Astrocyte of the hippocampus (primary cell): ENCODE results near the gene ZNG1E.
"Not testable (repeated sequence)": the region's sequence is repeated elsewhere in the genome, so short reads cannot be mapped to it uniquely, and the experiment has no call there.

Experiments used
- DNase-seq: peaks from one replicate; pipeline ENCODE4 v3.0.0; 2011; ENCODE audit warnings: low read depth, low spot score

The ZNG1E gene

GRCh38 chr9:65675589-65676021 lies at the start of gene ZNG1E:
TSS of gene ZNG1E (plus strand) at chr9:65675928. CDS start at chr9:65675977, 49 bp downstream.
- DNase-seq: peak; percentile 53

- not testable (repeated sequence) for DNase-seq
These were observed 2.1 kb upstream of the ZNG1E start for GRCh38 chr9:65673579-65673978.

DNA sequence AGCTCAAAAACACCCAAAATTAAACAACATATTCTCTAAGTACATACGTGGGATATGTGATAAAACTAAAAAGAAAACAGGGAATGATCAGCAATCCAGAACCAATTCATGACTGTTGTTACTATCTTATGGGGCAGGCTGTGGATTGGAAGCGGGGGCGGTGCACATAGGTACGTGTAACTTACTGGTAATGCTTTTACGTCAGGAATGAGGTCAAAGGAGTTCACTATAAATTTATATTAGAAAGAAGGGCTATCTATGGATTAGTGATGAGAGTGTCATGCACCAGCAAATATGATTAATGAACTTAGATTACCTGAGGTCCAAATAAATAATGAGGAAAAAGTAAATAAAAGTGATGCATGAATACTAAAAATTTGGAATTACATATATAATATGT lies 710 bp upstream of the ZNG1E start:
- DNase-seq: not testable (repeated sequence)

DNA sequence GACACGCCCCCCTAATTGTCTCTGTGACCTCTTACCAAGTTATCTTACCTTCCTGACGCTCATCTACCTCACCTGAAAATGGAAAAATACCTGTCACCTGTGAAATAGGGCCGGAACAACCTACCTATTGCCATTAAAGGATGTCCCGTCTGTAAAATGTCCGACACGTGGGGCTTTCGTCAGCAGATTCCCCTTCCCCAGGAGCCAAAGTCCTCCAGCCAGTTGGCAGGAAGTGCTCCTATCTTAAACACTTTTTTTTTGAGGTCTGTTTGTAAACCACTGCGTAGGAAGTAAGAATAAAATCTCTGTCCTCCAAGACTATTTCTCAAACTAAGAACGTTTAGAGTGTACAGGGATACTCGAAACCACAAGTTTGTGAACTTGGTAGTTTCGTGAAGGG lies 661 bp downstream of the ZNG1E start:
- not testable (repeated sequence) for DNase-seq

DNA sequence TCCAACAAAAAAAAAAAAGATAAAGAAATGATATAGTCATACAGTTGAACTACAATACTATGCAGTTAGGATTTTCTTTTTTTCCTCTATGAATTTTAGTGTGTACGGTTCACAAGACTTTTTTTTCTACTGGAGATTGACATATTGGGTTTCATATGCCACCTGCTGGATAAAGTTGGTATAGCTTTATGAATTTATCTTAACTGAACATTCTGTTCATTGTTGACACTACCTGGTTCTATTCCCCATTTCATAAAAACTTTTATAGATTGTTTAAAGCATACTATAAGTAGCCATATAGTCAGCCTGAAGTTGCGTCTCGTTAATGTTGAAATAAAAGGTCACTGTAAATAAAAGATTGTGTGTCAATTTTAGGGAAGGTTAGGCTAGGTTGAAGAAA lies 2.8 kb downstream of the ZNG1E start:
- not testable (repeated sequence) for DNase-seq

GRCh38 chr9:65703550-65703949 lies 27.8 kb downstream of the ZNG1E start:
- DNase-seq: peak; percentile 4

DNA sequence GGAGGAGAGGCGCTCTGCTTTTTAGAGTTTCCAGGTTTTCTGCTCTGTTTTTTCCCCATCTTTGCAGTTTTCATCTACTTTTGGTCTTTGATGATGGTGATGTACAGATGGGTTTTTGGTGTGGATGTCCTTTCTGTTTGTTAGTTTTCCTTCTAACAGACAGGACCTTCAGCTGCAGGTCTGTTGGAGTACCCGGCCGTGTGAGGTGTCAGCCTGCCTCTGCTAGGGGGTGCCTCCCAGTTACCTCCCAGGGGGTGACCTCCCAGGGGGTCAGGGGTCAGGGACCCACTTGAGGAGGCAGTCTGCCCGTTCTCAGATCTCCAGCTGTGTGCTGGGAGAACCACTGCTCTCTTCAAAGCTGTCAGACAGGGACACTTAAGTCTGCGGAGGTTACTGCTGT lies 38.7 kb downstream of the ZNG1E start:
- DNase-seq: not testable (repeated sequence)

GRCh38 chr9:65737096-65737564 lies 61.4 kb downstream of the ZNG1E start, which contains the start of gene FOXD4L4:
TSS of gene FOXD4L4 (plus strand) at chr9:65737146. CDS start at chr9:65737146, 0 bp downstream.
- not testable (repeated sequence) for DNase-seq

DNA sequence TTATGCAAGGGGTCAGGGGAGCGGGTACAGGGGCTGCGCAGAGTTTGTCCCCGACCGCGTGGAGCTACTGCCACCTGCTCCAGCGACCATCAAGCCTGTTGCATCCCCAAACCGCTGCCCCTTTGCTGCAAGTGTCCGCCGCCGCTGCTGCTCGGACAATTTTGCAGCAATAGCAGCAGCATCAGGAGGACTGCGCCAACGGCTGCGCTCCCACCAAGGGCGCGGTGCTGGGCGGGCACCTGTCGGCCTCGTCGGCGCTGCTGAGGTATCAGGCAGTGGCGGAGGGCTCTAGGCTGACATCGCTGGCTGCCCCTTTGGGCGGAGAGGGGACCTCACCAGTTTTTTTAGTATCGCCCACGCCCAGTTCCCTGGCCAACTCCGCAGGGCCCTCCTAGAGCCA lies 62.4 kb downstream of the ZNG1E start:
- not testable (repeated sequence) for DNase-seq
